GM10266 (cell line): Measurements from ENCODE around the gene LBHD2.

ENCODE experiments used
- DNase-seq: peaks from one replicate; pipeline ENCODE4 v3.0.0; 2012; ENCODE audit errors: extremely low spot score
- CTCF ChIP-seq: IDR thresholded peaks from 2 replicates; pipeline ENCODE4 v1.5.1; 2012; ENCODE audit warnings: mild to moderate bottlenecking, low read depth; ENCODE audit not compliant: control insufficient read depth, insufficient read depth; ENCODE audit errors: missing control alignments

The LBHD2 gene

GRCh38 chr14:103135333-103136260, 51.6 kb downstream of the LBHD2 start:
- no peak for DNase-seq
- TF ChIP-seq CTCF, result no peak

GRCh38 chr14:103136388-103137271, 52.6 kb downstream of the LBHD2 start:
- no peak for DNase-seq

GRCh38 chr14:103137689-103138300, 53.8 kb downstream of the LBHD2 start:
- no peak for TF ChIP-seq CTCF
- DNase-seq, result no peak

More at GRCh38 chr14:103136388-103137271, 52.6 kb downstream of the LBHD2 start:
- TF ChIP-seq CTCF, result no peak

- no peak for TF ChIP-seq CTCF
- DNase-seq, result no peak
Measured at GRCh38 chr14:103138301-103139131, 54.5 kb downstream of the LBHD2 start.

- no peak for DNase-seq
- TF ChIP-seq CTCF, result no peak
Measured at GRCh38 chr14:103139132-103140025, 55.4 kb downstream of the LBHD2 start.
